Measurements from ENCODE around the gene BANK1. TPM values are rescaled to one million over a fixed set of nuclear protein-coding genes. Genes with fewer than 3 reads are reported as not detected.

Gene BANK1
- total and polyA plus RNA-seq, 10 of the 15 experiments (the other 5 are each of a cell fraction or from before 2014, with no cell fraction given) = 0.13 to 2.1 (median 0.42) TPM

DNA sequence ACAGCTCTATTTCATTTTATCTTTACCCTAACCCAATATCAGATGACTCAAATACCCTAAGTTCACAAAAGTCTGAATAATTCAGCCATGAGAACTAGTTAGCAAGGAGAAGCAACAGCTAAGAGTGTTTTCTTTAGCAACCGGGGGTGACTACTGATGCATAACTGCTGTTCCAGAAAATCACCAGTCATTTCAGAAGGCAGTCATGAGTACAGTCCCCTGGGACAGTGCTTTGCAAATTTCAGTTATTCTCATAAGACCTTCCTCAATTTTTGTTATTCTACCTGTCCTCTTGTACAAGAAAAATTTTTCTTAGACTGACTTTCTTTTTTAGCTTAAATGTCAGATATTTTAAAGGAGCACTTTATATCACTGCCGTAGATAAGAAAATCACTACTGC, 16.4 kb downstream of the BANK1 start (continued):
- TF ChIP-seq MTA2 (IDR thresholded peaks at IDR 0.05; ENCODE audit: low read depth) (peak; percentile 69), CTCF (IDR thresholded peaks at IDR 0.05 in 2 of 3, conservative IDR thresholded peaks at IDR 0.05 in 1 of 3; ENCODE audit: control insufficient read depth in 2 of 3, extremely low read depth in 1 of 3, insufficient read depth in 1 of 3, low read depth in 3 of 3, low read length in 3 of 3) (no peak), USF1 (IDR thresholded peaks at IDR 0.05; ENCODE audit: borderline replicate concordance, extremely low read length, insufficient read depth, low read depth, low read length) (no peak), DPF2 (IDR thresholded peaks at IDR 0.05) (peak; percentile 87), MEF2A (IDR thresholded peaks at IDR 0.05; ENCODE audit: insufficient read depth, low read depth, low read length) (peak; percentile 64; the same call in 1 of the 2 replicates), RCOR1 (conservative IDR thresholded peaks at IDR 0.05; ENCODE audit: low read depth, low read length) (no peak), MAX (IDR thresholded peaks at IDR 0.05; ENCODE audit: low read depth, low read length) (no peak), SRF (IDR thresholded peaks at IDR 0.05; ENCODE audit: low read depth in 2 of 2, low read length in 2 of 2) (no peak), CREB1 (IDR thresholded peaks at IDR 0.05; ENCODE audit: low read depth) (no peak), ETV6 (conservative IDR thresholded peaks at IDR 0.05 in 1 of 2, IDR thresholded peaks at IDR 0.05 in 1 of 2; ENCODE audit: borderline replicate concordance in 1 of 2, low read depth in 1 of 2) (peak in 1 of 2 experiments; percentile 30; a peak in 1 of 4 replicates), EZH2 (IDR thresholded peaks at IDR 0.05; ENCODE audit: borderline replicate concordance, control insufficient read depth, low read depth, low read length) (no peak), ZNF24 (IDR thresholded peaks at IDR 0.05) (peak; percentile 49), RAD21 (IDR thresholded peaks at IDR 0.05; ENCODE audit: insufficient read depth, low read depth, low read length) (peak; percentile 36), CBX3 (IDR thresholded peaks at IDR 0.05; ENCODE audit: borderline replicate concordance, low read depth) (no peak), IKZF1 (conservative IDR thresholded peaks at IDR 0.05) (peak; percentile 65), REST (IDR thresholded peaks at IDR 0.05; ENCODE audit: low read depth, low read length) (no peak), NFYB (IDR thresholded peaks at IDR 0.05; ENCODE audit: insufficient read depth, low read depth, low read length) (no peak), JUND (IDR thresholded peaks at IDR 0.05; ENCODE audit: low read depth, low read length) (peak; percentile 90; the same call in 1 of the 2 replicates), SMARCA5 (IDR thresholded peaks at IDR 0.05) (no peak), E2F4 (IDR thresholded peaks at IDR 0.05; ENCODE audit: low read depth, low read length) (no peak)
- TF ChIP-seq, protein P1, sequence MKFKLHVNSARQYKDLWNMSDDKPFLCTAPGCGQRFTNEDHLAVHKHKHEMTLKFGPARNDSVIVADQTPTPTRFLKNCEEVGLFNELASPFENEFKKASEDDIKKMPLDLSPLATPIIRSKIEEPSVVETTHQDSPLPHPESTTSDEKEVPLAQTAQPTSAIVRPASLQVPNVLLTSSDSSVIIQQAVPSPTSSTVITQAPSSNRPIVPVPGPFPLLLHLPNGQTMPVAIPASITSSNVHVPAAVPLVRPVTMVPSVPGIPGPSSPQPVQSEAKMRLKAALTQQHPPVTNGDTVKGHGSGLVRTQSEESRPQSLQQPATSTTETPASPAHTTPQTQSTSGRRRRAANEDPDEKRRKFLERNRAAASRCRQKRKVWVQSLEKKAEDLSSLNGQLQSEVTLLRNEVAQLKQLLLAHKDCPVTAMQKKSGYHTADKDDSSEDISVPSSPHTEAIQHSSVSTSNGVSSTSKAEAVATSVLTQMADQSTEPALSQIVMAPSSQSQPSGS (IDR thresholded peaks at IDR 0.05; ENCODE audit: low read length) = peak; percentile 92

All from GM12878 (cell line).